SK-N-SH treated with all-trans-retinoic acid at 6 μM for 48 hours (cell line): Measurements from ENCODE around the gene GOLGA8Q.
"Not testable (repeated sequence)": the region's sequence is repeated elsewhere in the genome, so short reads cannot be mapped to it uniquely, and the experiment has no call there.

Source experiments
- TOX ChIP-seq: fragments of 250-450 bp; sonication (Bioruptor Pico); IDR thresholded peaks from 2 replicates; pipeline ENCODE4 v1.8.0; 2021; ENCODE audit warnings: mild to moderate bottlenecking, moderate library complexity, borderline replicate concordance
- ZFP3 ChIP-seq: fragments of 250-450 bp; sonication (Bioruptor Pico); IDR thresholded peaks from 2 replicates; pipeline ENCODE4 v1.5.0; 2020; ENCODE audit warnings: mild to moderate bottlenecking, moderate library complexity
- ZNF8 ChIP-seq: fragments of 450-650 bp; formaldehyde crosslinking; IDR thresholded peaks from 2 replicates; pipeline ENCODE4 v1.5.0; 2020; ENCODE audit warnings: mild to moderate bottlenecking, moderate library complexity

DNA sequence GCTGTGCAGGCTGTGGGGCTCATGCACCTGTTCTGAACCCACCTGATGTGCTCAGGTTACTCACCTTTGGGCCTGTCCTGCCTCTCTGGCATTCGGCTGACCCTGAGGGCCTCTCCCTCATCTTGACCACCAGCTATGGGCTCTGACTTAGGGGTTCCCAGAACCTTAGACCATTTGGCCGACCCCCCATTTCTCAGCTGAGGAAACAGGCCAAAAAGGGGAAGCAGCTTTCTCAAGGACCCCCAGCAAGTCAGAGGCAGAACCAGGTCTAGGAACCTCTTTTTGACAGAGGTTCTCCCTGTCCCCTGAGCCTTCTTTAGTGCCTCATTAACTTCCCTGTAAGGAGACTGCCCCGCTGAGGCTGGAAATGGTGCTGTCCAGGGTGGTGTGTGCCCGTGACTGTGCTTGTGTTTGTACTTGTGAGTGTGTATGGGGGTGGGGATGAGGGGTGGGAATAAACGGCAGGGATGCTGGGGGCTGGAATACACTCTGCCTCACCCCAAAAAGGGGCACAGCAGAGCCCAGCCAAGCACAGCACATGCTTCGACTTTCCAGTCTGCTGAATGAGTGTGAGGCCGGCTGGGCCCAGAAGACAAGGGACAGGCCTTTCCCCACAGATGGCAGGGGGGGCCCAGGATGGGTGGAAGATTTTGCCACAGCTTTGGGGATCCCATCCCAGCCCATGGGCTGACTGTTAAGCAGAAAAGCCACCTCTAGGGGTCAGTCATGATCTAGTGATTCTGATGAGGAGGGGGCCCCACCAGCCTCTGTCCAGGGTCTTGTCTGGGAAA lies 28.2 kb upstream of the GOLGA8Q start:
- TF ChIP-seq TOX; ZNF8 (CRISPR knock-in tag); ZFP3 (CRISPR knock-in tag): not testable (repeated sequence)
